GM13977 (cell line): ENCODE measurements around the gene ZCCHC8.

Experiments used
- DNase-seq: peaks from one replicate; pipeline ENCODE4 v3.0.0; 2012; ENCODE audit warnings: low spot score
- in situ Hi-C: fragments of 300-500 bp; cut with MboI; formaldehyde crosslinking; loops from one replicate; pipeline ENCODE4 v1.12.0; 2022; ENCODE audit warnings: low sequenced_read_pairs, low pct_unique_long_range_greater_than_20kb, mixed read lengths, inconsistent platforms; ENCODE audit not compliant: unreplicated experiment
- TF ChIP-seq, protein P1 (sequence below): IDR thresholded peaks from 2 replicates; pipeline ENCODE4 v1.5.1; 2012; ENCODE audit warnings: mild to moderate bottlenecking, control low read depth; ENCODE audit not compliant: insufficient read depth; ENCODE audit errors: extremely low read depth, missing control alignments

ZCCHC8 gene

DNA sequence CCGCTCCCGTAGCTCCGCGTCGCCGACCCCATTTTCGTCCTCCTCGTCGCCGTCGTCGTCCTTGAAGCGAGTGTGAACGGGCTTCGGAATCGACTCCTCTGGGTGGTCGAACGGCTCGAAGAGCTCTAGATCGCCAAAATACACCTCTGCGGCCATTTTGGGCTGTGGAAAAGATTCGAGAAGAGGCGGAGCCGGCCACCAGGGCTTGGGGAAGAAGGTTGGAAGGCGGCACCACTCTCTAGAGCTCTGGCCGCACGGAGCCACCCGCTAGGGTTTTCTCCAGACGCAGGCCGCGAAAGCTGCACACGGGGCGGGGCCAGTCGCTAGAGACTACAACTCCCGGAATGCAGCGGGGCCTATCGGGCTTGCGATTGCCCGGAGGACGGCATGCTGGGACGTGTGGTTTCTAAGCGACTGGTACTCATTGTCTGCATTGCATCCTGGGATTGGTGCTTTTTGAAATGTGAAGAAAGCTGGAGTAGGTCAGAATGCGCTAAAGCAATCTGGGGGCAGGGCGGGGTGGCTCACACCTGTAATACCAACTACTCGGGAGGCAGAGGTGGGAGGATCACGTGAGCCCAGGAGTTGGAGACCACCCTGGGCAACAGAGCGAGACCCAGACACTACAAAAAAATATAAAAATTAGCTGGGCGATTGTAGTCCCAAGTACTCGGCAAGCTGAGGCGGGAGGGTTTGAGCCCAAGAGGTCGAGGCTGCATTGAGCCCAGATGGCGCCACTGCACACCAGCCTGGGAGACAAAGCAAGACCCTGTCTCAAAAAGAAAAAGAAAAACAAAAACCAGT lies at the start of gene ZCCHC8:
Gene ZCCHC8 (minus strand): TSS at position 248 of the 804 bp plus-strand sequence. CDS start 92 bp downstream, at position 156.
- DNase-seq = peak; percentile 92
- in situ Hi-C loops = no loop called here
- TF ChIP-seq, protein P1, sequence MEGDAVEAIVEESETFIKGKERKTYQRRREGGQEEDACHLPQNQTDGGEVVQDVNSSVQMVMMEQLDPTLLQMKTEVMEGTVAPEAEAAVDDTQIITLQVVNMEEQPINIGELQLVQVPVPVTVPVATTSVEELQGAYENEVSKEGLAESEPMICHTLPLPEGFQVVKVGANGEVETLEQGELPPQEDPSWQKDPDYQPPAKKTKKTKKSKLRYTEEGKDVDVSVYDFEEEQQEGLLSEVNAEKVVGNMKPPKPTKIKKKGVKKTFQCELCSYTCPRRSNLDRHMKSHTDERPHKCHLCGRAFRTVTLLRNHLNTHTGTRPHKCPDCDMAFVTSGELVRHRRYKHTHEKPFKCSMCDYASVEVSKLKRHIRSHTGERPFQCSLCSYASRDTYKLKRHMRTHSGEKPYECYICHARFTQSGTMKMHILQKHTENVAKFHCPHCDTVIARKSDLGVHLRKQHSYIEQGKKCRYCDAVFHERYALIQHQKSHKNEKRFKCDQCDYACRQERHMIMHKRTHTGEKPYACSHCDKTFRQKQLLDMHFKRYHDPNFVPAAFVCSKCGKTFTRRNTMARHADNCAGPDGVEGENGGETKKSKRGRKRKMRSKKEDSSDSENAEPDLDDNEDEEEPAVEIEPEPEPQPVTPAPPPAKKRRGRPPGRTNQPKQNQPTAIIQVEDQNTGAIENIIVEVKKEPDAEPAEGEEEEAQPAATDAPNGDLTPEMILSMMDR = peak; percentile 27

DNA sequence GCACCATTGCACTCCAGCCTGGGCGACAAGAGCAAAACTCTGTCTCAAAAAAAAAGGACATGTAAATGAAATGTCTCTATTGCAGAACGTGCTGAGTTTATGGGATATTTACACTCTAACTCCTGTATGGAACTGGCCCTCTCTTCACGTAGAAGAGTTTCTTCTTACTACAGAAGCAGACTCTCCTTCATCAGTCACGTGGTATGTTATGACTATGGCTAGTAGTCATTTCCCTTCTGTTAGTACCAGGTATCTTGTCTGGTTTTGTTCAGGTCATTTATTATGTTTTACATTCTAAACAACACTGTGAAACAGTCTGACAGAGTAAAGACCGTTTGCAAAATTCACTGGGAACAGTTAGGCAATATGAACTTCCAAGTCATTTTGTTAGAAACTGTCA lies 46.6 kb upstream of the ZCCHC8 start:
- no peak for DNase-seq
- in situ Hi-C loops = no loop called here
- TF ChIP-seq, protein P1 = no peak

DNA sequence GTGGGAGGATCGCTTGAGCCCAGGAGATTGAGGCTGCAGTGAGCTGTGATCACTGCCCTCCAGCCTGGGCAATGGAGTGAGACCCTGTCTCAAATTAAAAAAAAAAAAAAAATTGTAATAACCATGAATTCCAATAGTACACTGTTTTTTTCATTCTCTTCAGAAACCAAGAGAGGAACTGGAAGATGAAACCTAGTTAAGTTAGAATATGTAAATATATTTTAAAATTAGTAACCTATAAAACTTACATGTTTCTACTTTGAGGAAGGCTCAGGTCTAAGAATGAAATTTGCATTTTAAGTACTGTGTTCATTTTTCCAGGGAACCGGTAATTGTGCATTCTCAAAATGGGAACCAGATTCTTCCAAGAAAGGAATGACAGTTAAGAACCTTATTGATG lies 45.1 kb upstream of the ZCCHC8 start:
- DNase-seq = peak; percentile 23
- TF ChIP-seq, protein P1 = no peak
- in situ Hi-C loops = no loop called here

DNA sequence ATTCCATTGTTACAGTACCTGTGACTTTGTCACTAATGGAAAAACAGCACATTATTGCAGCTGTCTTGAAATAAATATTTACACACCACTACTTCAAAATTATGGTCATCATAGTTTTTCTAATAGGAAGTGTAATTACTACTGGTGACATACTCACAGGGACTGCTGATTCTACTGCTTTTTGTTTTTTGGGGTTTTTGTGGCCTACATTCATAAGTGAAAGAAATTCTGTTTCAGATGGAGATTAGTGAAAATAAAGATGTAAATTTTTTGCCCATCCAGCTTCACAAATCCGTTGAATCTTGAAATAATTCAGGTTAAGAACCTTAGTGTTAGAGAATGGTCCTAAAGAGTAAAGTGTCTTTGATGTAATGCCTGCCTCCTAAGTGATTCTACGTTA lies 43.8 kb upstream of the ZCCHC8 start:
- TF ChIP-seq, protein P1 = no peak
- in situ Hi-C loops = no loop called here
- peak; percentile 17 for DNase-seq

DNA sequence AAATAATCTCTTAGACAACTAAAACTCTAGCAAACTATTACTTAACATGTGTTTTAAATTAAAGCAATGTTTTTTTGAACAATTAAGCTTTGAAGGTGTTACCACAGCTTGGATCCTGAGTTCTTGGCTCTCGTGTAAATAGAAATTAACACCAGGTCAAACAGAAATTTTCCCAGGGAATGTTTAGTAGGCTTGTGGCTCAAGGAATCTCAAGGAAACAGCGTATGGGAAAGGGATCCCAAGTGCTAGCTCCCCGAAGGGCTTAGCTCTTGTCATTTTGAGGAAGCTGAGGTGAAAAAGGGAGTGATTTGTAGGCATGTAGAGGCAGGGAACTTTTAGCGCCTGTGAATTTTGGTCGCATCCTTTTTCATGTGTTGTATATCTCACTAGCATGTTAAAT lies 37.8 kb upstream of the ZCCHC8 start:
- TF ChIP-seq, protein P1 = no peak
- in situ Hi-C loops = no loop called here
- DNase-seq = no peak

DNA sequence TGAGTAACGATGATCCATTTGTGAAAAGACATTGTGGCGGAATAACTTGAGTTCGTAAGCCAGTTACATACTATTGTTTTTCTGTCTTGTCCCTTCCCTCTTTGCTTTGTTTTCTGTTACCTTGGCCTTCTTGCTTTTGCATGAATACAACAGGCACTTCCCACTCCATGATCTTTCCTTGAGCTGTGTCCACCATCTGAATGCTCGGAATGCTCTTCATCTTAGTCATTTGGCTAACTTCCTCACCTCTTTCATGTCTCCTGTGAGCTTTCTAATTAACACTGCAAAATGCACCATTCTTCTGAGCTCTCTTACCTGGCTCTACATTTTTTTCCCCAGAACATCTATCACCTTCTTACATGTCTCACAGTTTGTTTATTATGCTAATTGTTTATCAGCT lies 36.3 kb upstream of the ZCCHC8 start:
- in situ Hi-C loops = no loop called here
- DNase-seq = no peak
- TF ChIP-seq, protein P1 = no peak
